Fibroblast of lung (primary cell): ENCODE measurements around the gene TTC6.

Source experiments
- EZH2 ChIP-seq: IDR thresholded peaks from 2 replicates; pipeline ENCODE4 v1.5.1; 2012; ENCODE audit warnings: low read length, control low read depth, mild to moderate bottlenecking; ENCODE audit errors: missing control alignments
- TF ChIP-seq, protein P1 (sequence below), 2 donors: IDR thresholded peaks in 1 of 2; conservative IDR thresholded peaks in 1 of 2; 1 replicate in 1 of 2; 2 replicates in 1 of 2; pipeline ENCODE4 v1.5.1; 2011 to 2012; ENCODE audit warnings: low read length in 2 of 2, control low read depth in 1 of 2, inconsistent platforms in 1 of 2, low read depth in 1 of 2, mild to moderate bottlenecking in 1 of 2

DNA sequence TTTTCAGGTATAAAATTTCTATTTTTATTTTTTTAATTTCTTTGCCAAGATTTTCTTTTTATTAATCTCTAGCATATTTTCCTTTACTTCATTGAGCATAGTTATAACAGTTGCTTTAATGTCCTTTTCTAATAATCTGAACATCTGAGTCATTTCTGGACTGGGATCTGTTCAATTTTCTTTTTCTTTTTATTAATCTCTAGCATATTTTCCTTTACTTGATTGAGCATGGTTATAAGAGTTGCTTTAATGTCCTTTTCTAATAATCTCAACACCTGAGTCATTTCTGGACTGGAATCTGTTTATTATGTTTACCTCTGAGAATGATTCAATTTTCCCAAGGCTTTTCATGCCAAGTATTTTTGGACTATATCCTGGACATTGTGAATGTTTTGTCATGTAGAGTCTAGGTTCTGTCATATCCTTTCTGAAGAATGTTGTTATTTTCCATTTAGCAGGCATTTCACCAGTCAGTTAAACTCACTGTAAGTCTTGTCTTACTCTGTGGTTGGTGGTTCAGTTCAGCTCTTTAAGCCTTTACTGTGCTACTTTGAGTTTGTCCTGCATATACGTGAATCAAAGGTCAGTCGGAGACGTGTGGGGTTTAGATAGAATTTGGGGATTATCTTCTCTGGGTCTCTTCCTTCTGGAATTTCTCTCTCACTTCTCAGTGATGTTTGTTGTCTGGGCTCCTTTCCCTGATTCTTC, 20.3 kb downstream of the TTC6 start:
- TF ChIP-seq, protein P1, sequence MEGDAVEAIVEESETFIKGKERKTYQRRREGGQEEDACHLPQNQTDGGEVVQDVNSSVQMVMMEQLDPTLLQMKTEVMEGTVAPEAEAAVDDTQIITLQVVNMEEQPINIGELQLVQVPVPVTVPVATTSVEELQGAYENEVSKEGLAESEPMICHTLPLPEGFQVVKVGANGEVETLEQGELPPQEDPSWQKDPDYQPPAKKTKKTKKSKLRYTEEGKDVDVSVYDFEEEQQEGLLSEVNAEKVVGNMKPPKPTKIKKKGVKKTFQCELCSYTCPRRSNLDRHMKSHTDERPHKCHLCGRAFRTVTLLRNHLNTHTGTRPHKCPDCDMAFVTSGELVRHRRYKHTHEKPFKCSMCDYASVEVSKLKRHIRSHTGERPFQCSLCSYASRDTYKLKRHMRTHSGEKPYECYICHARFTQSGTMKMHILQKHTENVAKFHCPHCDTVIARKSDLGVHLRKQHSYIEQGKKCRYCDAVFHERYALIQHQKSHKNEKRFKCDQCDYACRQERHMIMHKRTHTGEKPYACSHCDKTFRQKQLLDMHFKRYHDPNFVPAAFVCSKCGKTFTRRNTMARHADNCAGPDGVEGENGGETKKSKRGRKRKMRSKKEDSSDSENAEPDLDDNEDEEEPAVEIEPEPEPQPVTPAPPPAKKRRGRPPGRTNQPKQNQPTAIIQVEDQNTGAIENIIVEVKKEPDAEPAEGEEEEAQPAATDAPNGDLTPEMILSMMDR (conservative IDR thresholded peaks at IDR 0.05 in 1 of 2, IDR thresholded peaks at IDR 0.05 in 1 of 2; ENCODE audit: low read depth in 1 of 2, low read length in 2 of 2), result no peak
- TF ChIP-seq EZH2, result no peak
